Liver (tissue), 9 donors: ENCODE results near the gene SLC25A13. TPM values are rescaled to one million over a fixed set of nuclear protein-coding genes. Genes with fewer than 3 reads are reported as not detected.

Experiments used
- DNase-seq: peaks from one replicate; pipeline ENCODE4 v3.0.0-alpha.2; 2017; ENCODE audit warnings: low spot score
- H3K27ac ChIP-seq, 2 donors: one replicate each; pipeline ENCODE4 v1.7.0; 2013; ENCODE audit warnings: inconsistent platforms in 2 of 2, low read length in 2 of 2, control low read depth in 1 of 2, low read depth in 1 of 2, mild to moderate bottlenecking in 1 of 2
- H3K27me3 ChIP-seq, 4 donors: one replicate each; pipeline versions ENCODE4 v1.6.1 to v1.7.0; 2013; ENCODE audit warnings: low read length in 3 of 4, inconsistent platforms in 1 of 4, mild to moderate bottlenecking in 1 of 4, moderate library complexity in 1 of 4; ENCODE audit not compliant: control insufficient read depth in 4 of 4, insufficient read depth in 4 of 4
- H3K36me3 ChIP-seq, 4 donors: one replicate each; pipeline versions ENCODE4 v1.6.1 to v1.7.0; 2013; ENCODE audit warnings: low read length in 3 of 4, mild to moderate bottlenecking in 3 of 4, low read depth in 1 of 4, moderate library complexity in 1 of 4; ENCODE audit not compliant: control insufficient read depth in 4 of 4, insufficient read depth in 3 of 4
- H3K4me1 ChIP-seq, 4 donors: one replicate each; pipeline versions ENCODE4 v1.6.1 to v1.7.0; 2013; ENCODE audit warnings: low read length in 3 of 4, mild to moderate bottlenecking in 3 of 4, moderate library complexity in 1 of 4; ENCODE audit not compliant: control insufficient read depth in 4 of 4, insufficient read depth in 4 of 4
- H3K4me3 ChIP-seq, 3 donors: one replicate each; pipeline versions ENCODE4 v1.6.1 to v1.7.0; 2013; ENCODE audit warnings: low read length in 3 of 3, control low read depth in 1 of 3, low read depth in 1 of 3, mild to moderate bottlenecking in 1 of 3
- H3K9ac ChIP-seq, 2 donors: one replicate each; pipeline ENCODE4 v1.7.0; 2013; ENCODE audit warnings: low read length in 2 of 2, mild to moderate bottlenecking in 2 of 2, moderate library complexity in 2 of 2, control low read depth in 1 of 2, low read depth in 1 of 2
- H3K9me3 ChIP-seq, 4 donors: one replicate each; pipeline versions ENCODE4 v1.6.1 to v1.7.0; 2013; ENCODE audit warnings: low read length in 3 of 4; ENCODE audit not compliant: control insufficient read depth in 4 of 4
- EGR1 ChIP-seq, 2 donors: IDR thresholded peaks; 2 replicates each; pipeline ENCODE4 v1.6.1; 2016 to 2018; ENCODE audit warnings: antibody characterized with exemption in 2 of 2, low read depth in 2 of 2
- FOXA1 ChIP-seq: IDR thresholded peaks from 2 replicates; pipeline ENCODE4 v1.6.1; 2016; ENCODE audit warnings: antibody characterized with exemption
- FOXA2 ChIP-seq: IDR thresholded peaks from 2 replicates; pipeline ENCODE4 v1.6.1; 2016; ENCODE audit warnings: antibody characterized with exemption
- GABPA ChIP-seq, 2 donors: IDR thresholded peaks in 1 of 2; conservative IDR thresholded peaks in 1 of 2; 2 replicates each; pipeline ENCODE4 v1.6.1; 2016; ENCODE audit warnings: antibody characterized with exemption in 2 of 2, mild to moderate bottlenecking in 1 of 2, moderate library complexity in 1 of 2
- HNF4A ChIP-seq, 2 donors: conservative IDR thresholded peaks; 2 replicates each; pipeline ENCODE4 v1.6.1; 2016; ENCODE audit warnings: antibody characterized with exemption in 2 of 2, mild to moderate bottlenecking in 2 of 2
- HNF4G ChIP-seq: IDR thresholded peaks from 2 replicates; pipeline ENCODE4 v1.6.1; 2016; ENCODE audit warnings: antibody characterized with exemption
- NR2F2 ChIP-seq: IDR thresholded peaks from 2 replicates; pipeline ENCODE4 v1.6.1; 2016; ENCODE audit warnings: antibody characterized with exemption
- RAD21 ChIP-seq, 2 donors: IDR thresholded peaks; 2 replicates each; pipeline ENCODE4 v1.6.1; 2016; ENCODE audit warnings: antibody characterized with exemption in 2 of 2, mild to moderate bottlenecking in 2 of 2
- SP1 ChIP-seq: IDR thresholded peaks from 2 replicates; pipeline ENCODE4 v1.6.1; 2018; ENCODE audit warnings: antibody characterized with exemption, mild to moderate bottlenecking
- TAF1 ChIP-seq: conservative IDR thresholded peaks from 2 replicates; pipeline ENCODE4 v1.6.1; 2016; ENCODE audit warnings: antibody characterized with exemption, mild to moderate bottlenecking
- YY1 ChIP-seq: IDR thresholded peaks from 2 replicates; pipeline ENCODE4 v1.6.1; 2016; ENCODE audit warnings: antibody characterized with exemption, mild to moderate bottlenecking
- WGBS: extraction: QIAGEN DNeasy Blood & Tissue Kit; methylation state at CpG from one replicate; pipeline ENCODE4 v1.1.7; 2013; 5-methylcytosine and 5-hydroxymethylcytosine counted together
- polyA plus RNA-seq, 2 donors: library from polyadenylated mRNA; stranded (reverse) in 1 of 2; unstranded in 1 of 2; fragments of 200-250 nt in 1 of 2; fragments of >200 nt in 1 of 2; fragmentation: Nextera tagmentation in 1 of 2; extraction: Ambion mirVana in 1 of 2; gene quantifications; one replicate each; pipeline versions ENCODE4 v1.2.1 to v1.2.3, GENCODE V29; 2013 to 2015
- total RNA-seq, 2 donors: library from RNA; depleted of rRNA; stranded (reverse); fragments of >200 nt; gene quantifications; one replicate each; pipeline ENCODE4 v1.2.3, GENCODE V29; 2014
- TF ChIP-seq, protein P1 (sequence below): IDR thresholded peaks from 2 replicates; pipeline ENCODE4 v1.6.1; 2016; ENCODE audit warnings: antibody characterized with exemption
- TF ChIP-seq, protein P2 (sequence below): fragments of 150-350 bp; IDR thresholded peaks from 2 replicates; pipeline ENCODE4 v1.5.1; 2017; ENCODE audit warnings: improper control_type of control experiment, low read depth, low read length; ENCODE audit not compliant: missing input control
- TF ChIP-seq, protein P3 (sequence below): IDR thresholded peaks from 2 replicates; pipeline ENCODE4 v1.6.1; 2016; ENCODE audit warnings: antibody characterized with exemption, mild to moderate bottlenecking
- TF ChIP-seq, protein P4 (sequence below): IDR thresholded peaks from 2 replicates; pipeline ENCODE4 v1.6.1; 2016; ENCODE audit warnings: antibody characterized with exemption
- TF ChIP-seq, protein P5 (sequence below): IDR thresholded peaks from 2 replicates; pipeline ENCODE4 v1.6.1; 2016; ENCODE audit warnings: antibody characterized with exemption
- donor health status: healthy.
- donor health status: healthy.
- donor health status: healthy.
- donor health status: healthy.
- donor health status: healthy.

The SLC25A13 gene
- total and polyA plus RNA-seq, 4 donors, result 45.6 to 116 (median 63.9) TPM

DNA sequence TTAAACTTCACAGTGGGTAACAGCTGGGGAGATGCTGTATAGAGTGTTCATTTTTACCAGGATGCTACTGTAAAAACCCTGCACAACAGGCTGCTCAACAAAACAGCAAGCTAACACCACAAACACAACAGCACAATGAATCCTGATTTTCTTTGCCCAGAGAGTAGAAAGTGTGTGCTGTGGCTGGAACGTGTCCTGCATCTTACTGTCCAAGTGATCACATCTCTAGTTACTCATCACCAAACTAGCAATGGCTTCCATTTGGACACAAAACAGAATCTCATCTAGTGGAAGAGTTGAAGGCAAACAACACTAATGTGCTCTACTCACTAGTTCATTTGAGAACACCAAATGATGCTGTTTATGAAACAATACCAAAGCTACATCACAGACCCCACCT, 121.2 kb downstream of the SLC25A13 start:
- 74% methylated on average over 1 of the region's 1 CpG for WGBS
- Histone ChIP-seq H3K27me3 (no peaks in the 10 kb centered on the region), H3K4me1 (peaks cover 0 to 4% (median under 1%) of the 10 kb centered on the region in 4 donors), H3K4me3 (no peak overlapping the region), H3K9me3 (no peaks in the 10 kb centered on the region), H3K36me3 (peaks cover 0 to 3% (median 1%) of the 10 kb centered on the region in 4 donors), H3K27ac (no peak overlapping the region), H3K9ac (no peak overlapping the region)
- DNase-seq, result no peak
- TF ChIP-seq RAD21 (IDR thresholded peaks at IDR 0.05), result no peak

DNA sequence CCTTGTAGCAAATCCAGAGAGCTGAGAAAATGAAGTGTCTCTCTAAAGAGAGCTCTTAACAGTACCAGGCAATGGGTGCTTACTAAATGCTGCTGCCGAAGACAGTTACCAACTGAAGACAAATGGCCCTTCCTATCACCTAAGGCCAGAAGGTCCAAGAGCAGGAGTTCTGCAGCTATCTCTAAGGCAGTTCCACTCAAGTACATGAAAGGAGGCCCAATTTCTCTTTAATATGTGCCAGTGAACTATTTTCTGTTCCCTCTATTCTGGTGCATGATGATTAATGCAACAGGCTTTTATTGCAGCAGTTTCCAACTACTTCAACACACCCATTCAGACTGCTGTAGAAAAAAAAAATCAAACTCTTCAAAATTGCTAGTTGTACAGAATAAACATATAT, 122.5 kb downstream of the SLC25A13 start:
- Histone ChIP-seq H3K9me3 (no peaks in the 10 kb centered on the region), H3K4me3 (no peak overlapping the region), H3K27me3 (no peaks in the 10 kb centered on the region), H3K4me1 (no peaks in the 10 kb centered on the region), H3K27ac (no peak overlapping the region), H3K36me3 (peaks cover 0 to 6% (median 3%) of the 10 kb centered on the region in 4 donors), H3K9ac (no peak overlapping the region)
- no peak for DNase-seq
- 98% methylated on average over 1 of the region's 1 CpG for WGBS
- TF ChIP-seq HNF4G, result no peak
- no peak for TF ChIP-seq RAD21 (IDR thresholded peaks at IDR 0.05)
- no peak for TF ChIP-seq NR2F2
- TF ChIP-seq, protein P1, sequence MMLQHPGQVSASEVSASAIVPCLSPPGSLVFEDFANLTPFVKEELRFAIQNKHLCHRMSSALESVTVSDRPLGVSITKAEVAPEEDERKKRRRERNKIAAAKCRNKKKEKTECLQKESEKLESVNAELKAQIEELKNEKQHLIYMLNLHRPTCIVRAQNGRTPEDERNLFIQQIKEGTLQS, result no peak
- TF ChIP-seq HNF4A (conservative IDR thresholded peaks at IDR 0.05), result no peak
- TF ChIP-seq FOXA2, result no peak
- TF ChIP-seq GABPA (IDR thresholded peaks at IDR 0.05 in 1 of 2, conservative IDR thresholded peaks at IDR 0.05 in 1 of 2), result no peak
- TF ChIP-seq, protein P2, sequence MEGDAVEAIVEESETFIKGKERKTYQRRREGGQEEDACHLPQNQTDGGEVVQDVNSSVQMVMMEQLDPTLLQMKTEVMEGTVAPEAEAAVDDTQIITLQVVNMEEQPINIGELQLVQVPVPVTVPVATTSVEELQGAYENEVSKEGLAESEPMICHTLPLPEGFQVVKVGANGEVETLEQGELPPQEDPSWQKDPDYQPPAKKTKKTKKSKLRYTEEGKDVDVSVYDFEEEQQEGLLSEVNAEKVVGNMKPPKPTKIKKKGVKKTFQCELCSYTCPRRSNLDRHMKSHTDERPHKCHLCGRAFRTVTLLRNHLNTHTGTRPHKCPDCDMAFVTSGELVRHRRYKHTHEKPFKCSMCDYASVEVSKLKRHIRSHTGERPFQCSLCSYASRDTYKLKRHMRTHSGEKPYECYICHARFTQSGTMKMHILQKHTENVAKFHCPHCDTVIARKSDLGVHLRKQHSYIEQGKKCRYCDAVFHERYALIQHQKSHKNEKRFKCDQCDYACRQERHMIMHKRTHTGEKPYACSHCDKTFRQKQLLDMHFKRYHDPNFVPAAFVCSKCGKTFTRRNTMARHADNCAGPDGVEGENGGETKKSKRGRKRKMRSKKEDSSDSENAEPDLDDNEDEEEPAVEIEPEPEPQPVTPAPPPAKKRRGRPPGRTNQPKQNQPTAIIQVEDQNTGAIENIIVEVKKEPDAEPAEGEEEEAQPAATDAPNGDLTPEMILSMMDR, result no peak
- no peak for TF ChIP-seq YY1
- TF ChIP-seq SP1, result no peak
- TF ChIP-seq, protein P3, sequence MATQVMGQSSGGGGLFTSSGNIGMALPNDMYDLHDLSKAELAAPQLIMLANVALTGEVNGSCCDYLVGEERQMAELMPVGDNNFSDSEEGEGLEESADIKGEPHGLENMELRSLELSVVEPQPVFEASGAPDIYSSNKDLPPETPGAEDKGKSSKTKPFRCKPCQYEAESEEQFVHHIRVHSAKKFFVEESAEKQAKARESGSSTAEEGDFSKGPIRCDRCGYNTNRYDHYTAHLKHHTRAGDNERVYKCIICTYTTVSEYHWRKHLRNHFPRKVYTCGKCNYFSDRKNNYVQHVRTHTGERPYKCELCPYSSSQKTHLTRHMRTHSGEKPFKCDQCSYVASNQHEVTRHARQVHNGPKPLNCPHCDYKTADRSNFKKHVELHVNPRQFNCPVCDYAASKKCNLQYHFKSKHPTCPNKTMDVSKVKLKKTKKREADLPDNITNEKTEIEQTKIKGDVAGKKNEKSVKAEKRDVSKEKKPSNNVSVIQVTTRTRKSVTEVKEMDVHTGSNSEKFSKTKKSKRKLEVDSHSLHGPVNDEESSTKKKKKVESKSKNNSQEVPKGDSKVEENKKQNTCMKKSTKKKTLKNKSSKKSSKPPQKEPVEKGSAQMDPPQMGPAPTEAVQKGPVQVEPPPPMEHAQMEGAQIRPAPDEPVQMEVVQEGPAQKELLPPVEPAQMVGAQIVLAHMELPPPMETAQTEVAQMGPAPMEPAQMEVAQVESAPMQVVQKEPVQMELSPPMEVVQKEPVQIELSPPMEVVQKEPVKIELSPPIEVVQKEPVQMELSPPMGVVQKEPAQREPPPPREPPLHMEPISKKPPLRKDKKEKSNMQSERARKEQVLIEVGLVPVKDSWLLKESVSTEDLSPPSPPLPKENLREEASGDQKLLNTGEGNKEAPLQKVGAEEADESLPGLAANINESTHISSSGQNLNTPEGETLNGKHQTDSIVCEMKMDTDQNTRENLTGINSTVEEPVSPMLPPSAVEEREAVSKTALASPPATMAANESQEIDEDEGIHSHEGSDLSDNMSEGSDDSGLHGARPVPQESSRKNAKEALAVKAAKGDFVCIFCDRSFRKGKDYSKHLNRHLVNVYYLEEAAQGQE, result no peak

DNA sequence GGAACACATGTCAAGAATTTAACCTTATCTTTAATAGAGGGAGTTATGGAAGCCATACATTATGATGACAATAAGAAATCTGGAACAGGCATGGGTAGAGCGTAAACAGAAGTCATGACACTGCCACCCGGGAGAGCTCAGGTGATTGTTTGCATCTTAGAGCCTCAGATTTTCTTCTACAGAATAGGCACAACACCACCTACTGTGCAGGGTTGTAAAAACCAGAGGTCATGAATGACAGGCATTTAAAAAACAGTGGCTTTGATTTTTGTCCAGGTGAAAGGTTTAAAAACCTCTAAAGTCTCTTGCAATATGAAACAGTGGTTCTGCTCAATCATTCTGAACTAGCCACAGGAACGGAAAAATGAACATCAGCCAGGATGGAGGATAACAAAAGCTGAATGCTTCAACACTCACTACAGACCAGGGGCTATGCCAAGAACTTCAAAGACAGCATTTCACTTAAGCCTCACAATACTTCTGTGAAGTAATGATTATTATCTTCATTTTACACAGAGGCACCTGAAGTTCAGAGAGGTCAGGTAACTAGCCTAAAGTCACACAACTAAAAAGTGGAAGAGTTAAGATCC, 123.8 kb downstream of the SLC25A13 start:
- Histone ChIP-seq H3K4me3 (no peak overlapping the region), H3K36me3 (peaks cover 3 to 7% (median 7%) of the 10 kb centered on the region in 4 donors), H3K4me1 (no peaks in the 10 kb centered on the region), H3K9me3 (no peaks in the 10 kb centered on the region), H3K9ac (no peak overlapping the region), H3K27me3 (no peaks in the 10 kb centered on the region), H3K27ac (no peak overlapping the region)
- TF ChIP-seq, protein P4, sequence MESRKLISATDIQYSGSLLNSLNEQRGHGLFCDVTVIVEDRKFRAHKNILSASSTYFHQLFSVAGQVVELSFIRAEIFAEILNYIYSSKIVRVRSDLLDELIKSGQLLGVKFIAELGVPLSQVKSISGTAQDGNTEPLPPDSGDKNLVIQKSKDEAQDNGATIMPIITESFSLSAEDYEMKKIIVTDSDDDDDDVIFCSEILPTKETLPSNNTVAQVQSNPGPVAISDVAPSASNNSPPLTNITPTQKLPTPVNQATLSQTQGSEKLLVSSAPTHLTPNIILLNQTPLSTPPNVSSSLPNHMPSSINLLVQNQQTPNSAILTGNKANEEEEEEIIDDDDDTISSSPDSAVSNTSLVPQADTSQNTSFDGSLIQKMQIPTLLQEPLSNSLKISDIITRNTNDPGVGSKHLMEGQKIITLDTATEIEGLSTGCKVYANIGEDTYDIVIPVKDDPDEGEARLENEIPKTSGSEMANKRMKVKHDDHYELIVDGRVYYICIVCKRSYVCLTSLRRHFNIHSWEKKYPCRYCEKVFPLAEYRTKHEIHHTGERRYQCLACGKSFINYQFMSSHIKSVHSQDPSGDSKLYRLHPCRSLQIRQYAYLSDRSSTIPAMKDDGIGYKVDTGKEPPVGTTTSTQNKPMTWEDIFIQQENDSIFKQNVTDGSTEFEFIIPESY, result no peak
- no peak for TF ChIP-seq SP1
- TF ChIP-seq FOXA1, result no peak
- TF ChIP-seq, protein P1, result no peak
- no peak for TF ChIP-seq GABPA (IDR thresholded peaks at IDR 0.05 in 1 of 2, conservative IDR thresholded peaks at IDR 0.05 in 1 of 2)
- no peak for TF ChIP-seq HNF4A (conservative IDR thresholded peaks at IDR 0.05)
- TF ChIP-seq, protein P2, result no peak
- TF ChIP-seq TAF1, result no peak
- TF ChIP-seq RAD21 (IDR thresholded peaks at IDR 0.05), result no peak
- TF ChIP-seq YY1, result no peak
- TF ChIP-seq, protein P5, sequence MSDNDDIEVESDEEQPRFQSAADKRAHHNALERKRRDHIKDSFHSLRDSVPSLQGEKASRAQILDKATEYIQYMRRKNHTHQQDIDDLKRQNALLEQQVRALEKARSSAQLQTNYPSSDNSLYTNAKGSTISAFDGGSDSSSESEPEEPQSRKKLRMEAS, result no peak
- TF ChIP-seq EGR1 (IDR thresholded peaks at IDR 0.05; ENCODE audit: low read depth in 2 of 2), result no peak
- TF ChIP-seq HNF4G, result no peak
- no peak for DNase-seq
- 90% methylated on average over 3 of the region's 3 CpGs for WGBS
